GM23338 (cell line): ENCODE measurements around the gene EXPH5. TPM values are rescaled to one million over a fixed set of nuclear protein-coding genes. Genes with fewer than 3 reads are reported as not detected.

ENCODE experiments used
- ATAC-seq: fragments of 200-7000 bp; cut with Tn5 transposase; 3 replicates; pipeline ENCODE4 v1.9.1; 2020
- DNase-seq: peaks from one replicate; pipeline ENCODE4 v3.0.0-alpha.2; 2015; ENCODE audit warnings: low spot score
- H2AFZ ChIP-seq: fragments of 200-600 bp; sonication (generic); 2 replicates; pipeline ENCODE4 v1.8.0; 2016; ENCODE audit warnings: antibody characterized with exemption, mild to moderate bottlenecking, moderate library complexity
- H3F3A ChIP-seq: fragments of 200-600 bp; sonication (generic); replicated peaks from 2 replicates; pipeline ENCODE4 v1.8.0; 2017; ENCODE audit warnings: antibody characterized with exemption, mixed run types, low read depth
- H3K27ac ChIP-seq: fragments of 200-600 bp; sonication (generic); 2 replicates; pipeline ENCODE4 v1.6.1; 2016; ENCODE audit warnings: low read depth
- H3K27me3 ChIP-seq: fragments of 200-600 bp; sonication (generic); 2 replicates; pipeline ENCODE4 v1.8.0; 2016; ENCODE audit warnings: mild to moderate bottlenecking, mixed run types, moderate library complexity; ENCODE audit not compliant: insufficient read depth
- H3K36me3 ChIP-seq: fragments of 200-600 bp; sonication (generic); 2 replicates; pipeline ENCODE4 v1.8.0; 2016; ENCODE audit warnings: mild to moderate bottlenecking; ENCODE audit not compliant: insufficient read depth
- H3K4me1 ChIP-seq: fragments of 200-600 bp; sonication (generic); 2 replicates; pipeline ENCODE4 v1.8.0; 2016; ENCODE audit warnings: mild to moderate bottlenecking, moderate library complexity; ENCODE audit not compliant: insufficient read depth
- H3K4me2 ChIP-seq: fragments of 200-600 bp; sonication (generic); 2 replicates; pipeline ENCODE4 v1.7.1; 2017; ENCODE audit warnings: mixed run types
- H3K4me3 ChIP-seq: fragments of 200-600 bp; sonication (generic); 2 replicates; pipeline ENCODE4 v1.6.1; 2016; ENCODE audit warnings: mixed run types
- H3K79me2 ChIP-seq: fragments of 200-600 bp; sonication (generic); replicated peaks from 2 replicates; pipeline ENCODE4 v1.8.0; 2017; ENCODE audit warnings: mild to moderate bottlenecking; ENCODE audit not compliant: insufficient read depth
- H3K9me2 ChIP-seq: fragments of 200-600 bp; sonication (generic); 2 replicates; pipeline ENCODE4 v1.8.0; 2017; ENCODE audit not compliant: insufficient read depth
- H4K20me1 ChIP-seq: fragments of 200-600 bp; sonication (generic); replicated peaks from 2 replicates; pipeline ENCODE4 v1.8.0; 2017; ENCODE audit warnings: mild to moderate bottlenecking; ENCODE audit not compliant: insufficient read depth
- H3K27ac Mint-ChIP-seq: 2 replicates; pipeline ENCODE4 v1.8.0; 2020; ENCODE audit warnings: inconsistent platforms, mild to moderate bottlenecking, moderate library complexity, mixed read lengths
- H3K27me3 Mint-ChIP-seq: 3 replicates; pipeline ENCODE4 v1.8.0; 2022; ENCODE audit warnings: low read depth, mild to moderate bottlenecking, moderate library complexity, mixed read lengths, inconsistent platforms; ENCODE audit not compliant: insufficient read depth, poor library complexity
- H3K36me3 Mint-ChIP-seq: 3 replicates; pipeline ENCODE4 v1.8.0; 2021; ENCODE audit warnings: low read depth, mild to moderate bottlenecking, inconsistent platforms, moderate library complexity, mixed read lengths
- H3K4me1 Mint-ChIP-seq: 3 replicates; pipeline ENCODE4 v1.8.0; 2020; ENCODE audit warnings: mild to moderate bottlenecking, inconsistent platforms, mixed read lengths
- H3K4me3 Mint-ChIP-seq: 3 replicates; pipeline ENCODE4 v1.8.0; 2021; ENCODE audit warnings: moderate library complexity, mild to moderate bottlenecking, inconsistent platforms, mixed read lengths
- H3K9me3 Mint-ChIP-seq: 3 replicates; pipeline ENCODE4 v1.8.0; 2020; ENCODE audit warnings: moderate library complexity, mild to moderate bottlenecking, inconsistent platforms, mixed read lengths
- CTCF ChIP-seq, 2 experiments: fragments of 200-600 bp in 1 of 2; sonication (generic) in 1 of 2; conservative IDR thresholded peaks; 2 replicates each; pipeline versions ENCODE4 v1.5.1 to v1.6.1; 2016 to 2017; ENCODE audit warnings: antibody characterized with exemption in 2 of 2, low read depth in 2 of 2, mild to moderate bottlenecking in 2 of 2, moderate library complexity in 1 of 2
- EZH2phosphoT487 ChIP-seq: fragments of 200-600 bp; sonication (generic); IDR thresholded peaks from one replicate; pipeline ENCODE4 v1.8.1; 2018; ENCODE audit warnings: antibody characterized with exemption; ENCODE audit not compliant: unreplicated experiment
- JUNB ChIP-seq: IDR thresholded peaks from one replicate; pipeline ENCODE4 v1.6.1; 2016; ENCODE audit warnings: antibody characterized with exemption; ENCODE audit not compliant: unreplicated experiment
- POLR2AphosphoS5 ChIP-seq: IDR thresholded peaks from 2 replicates; pipeline ENCODE4 v1.6.1; 2016; ENCODE audit warnings: antibody characterized with exemption, low read depth
- REST ChIP-seq: IDR thresholded peaks from one replicate; pipeline ENCODE4 v1.6.1; 2018; ENCODE audit warnings: antibody characterized with exemption; ENCODE audit not compliant: unreplicated experiment
- ZNF114 ChIP-seq: fragments of 250-450 bp; sonication (Bioruptor Pico); IDR thresholded peaks from 2 replicates; pipeline ENCODE4 v1.5.0; 2020; ENCODE audit warnings: mild to moderate bottlenecking, moderate library complexity
- polyA plus RNA-seq: library from polyadenylated mRNA; unstranded; fragments of >200 nt; fragmentation: Nextera tagmentation; extraction: Ambion mirVana; gene quantifications from 2 replicates; pipeline ENCODE4 v1.2.1, GENCODE V29; 2016
- total RNA-seq: library from RNA; depleted of rRNA; stranded (reverse); fragments of >200 nt; shearing (Covaris generic); gene quantifications from 2 replicates; pipeline ENCODE4 v1.2.3, GENCODE V29; 2014
- TF ChIP-seq, protein P1 (sequence below): IDR thresholded peaks from 2 replicates; pipeline ENCODE4 v1.6.1; 2016; ENCODE audit warnings: antibody characterized with exemption
- TF ChIP-seq, protein P2 (sequence below): fragments of 250-450 bp; sonication (Bioruptor Pico); IDR thresholded peaks from 2 replicates; pipeline ENCODE4 v1.5.0; 2020; ENCODE audit warnings: mild to moderate bottlenecking, moderate library complexity

EXPH5 gene
- total and polyA plus RNA-seq, 2 experiments from 2014 or later, result 3.6 to 12.6 TPM

GRCh38 chr11:108483163-108483562 is 110.4 kb downstream of the EXPH5 start:
- H3K4me1 ChIP-seq, result no peaks in the 10 kb centered on the region
- no peak overlapping the region for H3K4me2 ChIP-seq
- no peak for ATAC-seq
- no peaks in the 10 kb centered on the region for H3K27me3 Mint-ChIP-seq
- no peaks in the 10 kb centered on the region for H3F3A ChIP-seq
- DNase-seq, result no peak
- H3K4me3 ChIP-seq, result no peak overlapping the region
- no peak overlapping the region for H3K27ac ChIP-seq
- no peak overlapping the region for H2AFZ ChIP-seq
- H3K9me3 Mint-ChIP-seq, result peaks cover 12% of the 10 kb centered on the region; the same call in 2 of the 3 replicates
- no peaks in the 10 kb centered on the region for H3K4me1 Mint-ChIP-seq
- no peaks in the 10 kb centered on the region for H3K27me3 ChIP-seq
- H3K9me2 ChIP-seq, result no peaks in the 10 kb centered on the region
- no peak overlapping the region for H3K4me3 Mint-ChIP-seq
- no peaks in the 10 kb centered on the region for H4K20me1 ChIP-seq
- H3K79me2 ChIP-seq, result no peaks in the 10 kb centered on the region
- TF ChIP-seq, protein P1, sequence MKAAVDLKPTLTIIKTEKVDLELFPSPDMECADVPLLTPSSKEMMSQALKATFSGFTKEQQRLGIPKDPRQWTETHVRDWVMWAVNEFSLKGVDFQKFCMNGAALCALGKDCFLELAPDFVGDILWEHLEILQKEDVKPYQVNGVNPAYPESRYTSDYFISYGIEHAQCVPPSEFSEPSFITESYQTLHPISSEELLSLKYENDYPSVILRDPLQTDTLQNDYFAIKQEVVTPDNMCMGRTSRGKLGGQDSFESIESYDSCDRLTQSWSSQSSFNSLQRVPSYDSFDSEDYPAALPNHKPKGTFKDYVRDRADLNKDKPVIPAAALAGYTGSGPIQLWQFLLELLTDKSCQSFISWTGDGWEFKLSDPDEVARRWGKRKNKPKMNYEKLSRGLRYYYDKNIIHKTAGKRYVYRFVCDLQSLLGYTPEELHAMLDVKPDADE, result no peak
- TF ChIP-seq, protein P2, sequence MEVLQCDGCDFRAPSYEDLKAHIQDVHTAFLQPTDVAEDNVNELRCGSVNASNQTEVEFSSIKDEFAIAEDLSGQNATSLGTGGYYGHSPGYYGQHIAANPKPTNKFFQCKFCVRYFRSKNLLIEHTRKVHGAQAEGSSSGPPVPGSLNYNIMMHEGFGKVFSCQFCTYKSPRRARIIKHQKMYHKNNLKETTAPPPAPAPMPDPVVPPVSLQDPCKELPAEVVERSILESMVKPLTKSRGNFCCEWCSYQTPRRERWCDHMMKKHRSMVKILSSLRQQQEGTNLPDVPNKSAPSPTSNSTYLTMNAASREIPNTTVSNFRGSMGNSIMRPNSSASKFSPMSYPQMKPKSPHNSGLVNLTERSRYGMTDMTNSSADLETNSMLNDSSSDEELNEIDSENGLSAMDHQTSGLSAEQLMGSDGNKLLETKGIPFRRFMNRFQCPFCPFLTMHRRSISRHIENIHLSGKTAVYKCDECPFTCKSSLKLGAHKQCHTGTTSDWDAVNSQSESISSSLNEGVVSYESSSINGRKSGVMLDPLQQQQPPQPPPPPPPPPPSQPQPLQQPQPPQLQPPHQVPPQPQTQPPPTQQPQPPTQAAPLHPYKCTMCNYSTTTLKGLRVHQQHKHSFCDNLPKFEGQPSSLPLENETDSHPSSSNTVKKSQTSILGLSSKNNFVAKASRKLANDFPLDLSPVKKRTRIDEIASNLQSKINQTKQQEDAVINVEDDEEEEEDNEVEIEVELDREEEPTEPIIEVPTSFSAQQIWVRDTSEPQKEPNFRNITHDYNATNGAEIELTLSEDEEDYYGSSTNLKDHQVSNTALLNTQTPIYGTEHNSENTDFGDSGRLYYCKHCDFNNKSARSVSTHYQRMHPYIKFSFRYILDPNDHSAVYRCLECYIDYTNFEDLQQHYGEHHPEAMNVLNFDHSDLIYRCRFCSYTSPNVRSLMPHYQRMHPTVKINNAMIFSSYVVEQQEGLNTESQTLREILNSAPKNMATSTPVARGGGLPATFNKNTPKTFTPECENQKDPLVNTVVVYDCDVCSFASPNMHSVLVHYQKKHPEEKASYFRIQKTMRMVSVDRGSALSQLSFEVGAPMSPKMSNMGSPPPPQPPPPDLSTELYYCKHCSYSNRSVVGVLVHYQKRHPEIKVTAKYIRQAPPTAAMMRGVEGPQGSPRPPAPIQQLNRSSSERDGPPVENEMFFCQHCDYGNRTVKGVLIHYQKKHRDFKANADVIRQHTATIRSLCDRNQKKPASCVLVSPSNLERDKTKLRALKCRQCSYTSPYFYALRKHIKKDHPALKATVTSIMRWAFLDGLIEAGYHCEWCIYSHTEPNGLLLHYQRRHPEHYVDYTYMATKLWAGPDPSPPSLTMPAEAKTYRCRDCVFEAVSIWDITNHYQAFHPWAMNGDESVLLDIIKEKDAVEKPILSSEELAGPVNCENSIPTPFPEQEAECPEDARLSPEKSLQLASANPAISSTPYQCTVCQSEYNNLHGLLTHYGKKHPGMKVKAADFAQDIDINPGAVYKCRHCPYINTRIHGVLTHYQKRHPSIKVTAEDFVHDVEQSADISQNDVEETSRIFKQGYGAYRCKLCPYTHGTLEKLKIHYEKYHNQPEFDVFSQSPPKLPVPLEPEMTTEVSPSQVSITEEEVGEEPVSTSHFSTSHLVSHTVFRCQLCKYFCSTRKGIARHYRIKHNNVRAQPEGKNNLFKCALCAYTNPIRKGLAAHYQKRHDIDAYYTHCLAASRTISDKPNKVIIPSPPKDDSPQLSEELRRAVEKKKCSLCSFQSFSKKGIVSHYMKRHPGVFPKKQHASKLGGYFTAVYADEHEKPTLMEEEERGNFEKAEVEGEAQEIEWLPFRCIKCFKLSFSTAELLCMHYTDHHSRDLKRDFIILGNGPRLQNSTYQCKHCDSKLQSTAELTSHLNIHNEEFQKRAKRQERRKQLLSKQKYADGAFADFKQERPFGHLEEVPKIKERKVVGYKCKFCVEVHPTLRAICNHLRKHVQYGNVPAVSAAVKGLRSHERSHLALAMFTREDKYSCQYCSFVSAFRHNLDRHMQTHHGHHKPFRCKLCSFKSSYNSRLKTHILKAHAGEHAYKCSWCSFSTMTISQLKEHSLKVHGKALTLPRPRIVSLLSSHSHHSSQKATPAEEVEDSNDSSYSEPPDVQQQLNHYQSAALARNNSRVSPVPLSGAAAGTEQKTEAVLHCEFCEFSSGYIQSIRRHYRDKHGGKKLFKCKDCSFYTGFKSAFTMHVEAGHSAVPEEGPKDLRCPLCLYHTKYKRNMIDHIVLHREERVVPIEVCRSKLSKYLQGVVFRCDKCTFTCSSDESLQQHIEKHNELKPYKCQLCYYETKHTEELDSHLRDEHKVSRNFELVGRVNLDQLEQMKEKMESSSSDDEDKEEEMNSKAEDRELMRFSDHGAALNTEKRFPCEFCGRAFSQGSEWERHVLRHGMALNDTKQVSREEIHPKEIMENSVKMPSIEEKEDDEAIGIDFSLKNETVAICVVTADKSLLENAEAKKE (CRISPR knock-in tag), result no peak
- no peak for TF ChIP-seq POLR2AphosphoS5
- no peak for TF ChIP-seq REST
- TF ChIP-seq JUNB, result no peak
- no peak for TF ChIP-seq EZH2phosphoT487
- no peak for TF ChIP-seq ZNF114 (CRISPR knock-in tag)
- no peak for TF ChIP-seq CTCF (conservative IDR thresholded peaks at IDR 0.05; ENCODE audit: low read depth in 2 of 2)
- no peaks in the 10 kb centered on the region for H3K36me3 ChIP-seq
- H3K36me3 Mint-ChIP-seq, result peaks cover 29% of the 10 kb centered on the region
- no peak overlapping the region for H3K27ac Mint-ChIP-seq
